ENCODE measurements around the gene DIPK2B.

DNA sequence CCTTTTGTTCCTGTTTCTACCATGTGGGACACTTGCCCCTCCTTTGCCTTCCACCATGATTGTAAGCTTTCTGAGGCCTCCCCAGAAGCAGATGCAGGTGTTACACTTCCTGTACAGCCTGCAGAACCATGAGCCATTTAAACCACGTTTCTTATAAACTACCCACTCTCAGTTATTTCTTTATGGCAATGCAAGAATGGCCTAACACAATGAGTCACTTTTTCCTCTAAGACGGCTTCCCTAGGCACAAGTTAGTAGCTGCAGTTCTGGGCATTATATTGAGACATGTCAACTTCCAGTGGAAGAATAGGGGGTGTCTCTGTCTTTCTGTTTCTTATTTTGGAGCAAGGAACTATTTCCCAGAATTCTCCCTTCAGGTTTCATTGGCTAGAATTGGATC is 32.9 kb upstream of the DIPK2B start:
- TF ChIP-seq SP1 (IDR thresholded peaks at IDR 0.05) (no peak), SUZ12 (IDR thresholded peaks at IDR 0.05) (no peak), FOXK2 (IDR thresholded peaks at IDR 0.05) (no peak), NFRKB (IDR thresholded peaks at IDR 0.05) (no peak), BHLHE40 (IDR thresholded peaks at IDR 0.05; ENCODE audit: borderline replicate concordance) (no peak), FOXM1 (IDR thresholded peaks at IDR 0.05; ENCODE audit: borderline replicate concordance) (no peak), ARNT (IDR thresholded peaks at IDR 0.05) (no peak), FOXA1 (IDR thresholded peaks at IDR 0.05) (no peak)

All from HEK293T (cell line).